Lung (tissue), 12 donors: ENCODE measurements around the gene PLEKHN1. TPM values are rescaled to one million over a fixed set of nuclear protein-coding genes. Genes with fewer than 3 reads are reported as not detected.

ENCODE experiments used
- ATAC-seq: fragments of 200-7000 bp; cut with Tn5 transposase; one replicate; pipeline ENCODE4 v1.9.1; 2020; ENCODE audit warnings: moderate number of reproducible peaks; ENCODE audit not compliant: insufficient read depth, low FRiP score
- DNase-seq, 3 donors: peaks; one replicate each; pipeline ENCODE4 v3.0.0-alpha.2; 2013 to 2017
- H3K27ac ChIP-seq, 2 donors: one replicate each; pipeline ENCODE4 v1.5.1; 2013; ENCODE audit warnings: mild to moderate bottlenecking in 2 of 2, moderate library complexity in 2 of 2, control low read depth in 1 of 2, inconsistent platforms in 1 of 2, low read depth in 1 of 2, low read length in 1 of 2
- H3K27me3 ChIP-seq, 3 donors: one replicate each; pipeline ENCODE4 v1.5.1; 2013; ENCODE audit warnings: low read length in 2 of 3; ENCODE audit not compliant: control insufficient read depth in 3 of 3, insufficient read depth in 3 of 3
- H3K36me3 ChIP-seq, 4 donors: one replicate each; pipeline ENCODE4 v1.5.1; 2013; ENCODE audit warnings: low read length in 4 of 4, mild to moderate bottlenecking in 1 of 4, moderate library complexity in 1 of 4; ENCODE audit not compliant: control insufficient read depth in 4 of 4, insufficient read depth in 4 of 4
- H3K4me1 ChIP-seq, 5 donors: one replicate each; pipeline ENCODE4 v1.5.1; 2013; ENCODE audit warnings: low read length in 5 of 5, mild to moderate bottlenecking in 2 of 5, moderate library complexity in 1 of 5; ENCODE audit not compliant: control insufficient read depth in 5 of 5, insufficient read depth in 5 of 5
- H3K4me3 ChIP-seq: one replicate; pipeline ENCODE4 v1.5.1; 2013; ENCODE audit warnings: mild to moderate bottlenecking, control low read depth, moderate library complexity
- H3K9ac ChIP-seq, 2 donors: one replicate each; pipeline ENCODE4 v1.5.1; 2013; ENCODE audit warnings: low read length in 2 of 2, control low read depth in 1 of 2; ENCODE audit not compliant: insufficient read depth in 1 of 2
- H3K9me3 ChIP-seq, 4 donors: one replicate each; pipeline ENCODE4 v1.5.1; 2013; ENCODE audit warnings: low read length in 3 of 4, mild to moderate bottlenecking in 1 of 4, moderate library complexity in 1 of 4; ENCODE audit not compliant: control insufficient read depth in 4 of 4, insufficient read depth in 3 of 4
- CTCF ChIP-seq: IDR thresholded peaks from 2 replicates; pipeline ENCODE4 v1.5.1; 2012; ENCODE audit warnings: mild to moderate bottlenecking; ENCODE audit errors: control extremely low read depth, extremely low read depth
- WGBS, 2 donors: extraction: QIAGEN DNeasy Blood & Tissue Kit; methylation state at CpG; one replicate each; pipeline ENCODE4 v1.1.7; 2013; 5-methylcytosine and 5-hydroxymethylcytosine counted together
- polyA plus RNA-seq, 2 donors: library from polyadenylated mRNA; stranded (reverse); fragments of 200-250 nt; gene quantifications; one replicate each; pipeline ENCODE4 v1.2.1, GENCODE V29; 2013
- total RNA-seq, 2 donors: library from RNA; depleted of rRNA in 1 of 2; stranded (reverse); fragments of >200 nt in 1 of 2; gene quantifications; one replicate each; pipeline ENCODE4 v1.2.1, GENCODE V29; 2014 to 2021
- donor health status: control.
- donor health status: control.
- donor health status: Bipolar disorder and iron deficiency.
- donor health status: healthy.
- donor health status: DM: yes; HTN: yes; CAD: no.

PLEKHN1 gene
- total and polyA plus RNA-seq, 4 donors: 2.0 to 5.1 (median 2.4) TPM

- peaks cover 12 to 50% (median 20%) of the 10 kb centered on the region in 4 donors for H3K36me3 ChIP-seq
- ATAC-seq: no peak
- no peak overlapping the region for H3K4me3 ChIP-seq
- 90 to 91% methylated on average over 11 of the region's 11 CpGs for WGBS, 2 donors
- DNase-seq: no peak
- H3K9ac ChIP-seq: no peak overlapping the region
- no peaks in the 10 kb centered on the region for H3K27me3 ChIP-seq
- H3K27ac ChIP-seq: no peak overlapping the region
- peaks cover 0 to 13% (median 4%) of the 10 kb centered on the region in 5 donors for H3K4me1 ChIP-seq
- TF ChIP-seq CTCF: no peak
- peaks cover 0 to 2% (median 0%) of the 10 kb centered on the region in 4 donors for H3K9me3 ChIP-seq
Measured at GRCh38 chr1:956636-957035, 9.6 kb upstream of the PLEKHN1 start.

- Histone ChIP-seq H3K36me3 (peaks cover 4 to 33% (median 8%) of the 10 kb centered on the region in 4 donors), H3K27me3 (no peaks in the 10 kb centered on the region), H3K9me3 (no peaks in the 10 kb centered on the region), H3K4me3 (peak within 1 kb of the TSS; percentile 89), H3K27ac (peak within 1 kb of the TSS in 1 of 2 donors; percentile 42), H3K4me1 (peaks cover 0 to 13% (median 4%) of the 10 kb centered on the region in 5 donors), H3K9ac (peak within 1 kb of the TSS; percentile 63 to 84)
- DNase-seq (peak; percentile 91 to 96 (median 94)), ATAC-seq (peak; percentile 95)
- WGBS, 2 donors: 7 to 9% methylated on average over 83 to 101 of the region's 101 CpGs
- TF ChIP-seq CTCF: no peak
Measured at GRCh38 chr1:958823-959730, 7.2 kb upstream of the PLEKHN1 start, which contains the start of gene NOC2L. Gene NOC2L, minus strand, starts transcription at chr1:959256. Its CDS starts 16 bp downstream, at chr1:959240.

- H3K27me3 ChIP-seq: no peaks in the 10 kb centered on the region
- peaks cover 0 to 27% (median 8%) of the 10 kb centered on the region in 4 donors for H3K36me3 ChIP-seq
- DNase-seq (no peak), ATAC-seq (no peak)
- H3K27ac ChIP-seq: no peak overlapping the region
- WGBS, 2 donors: 22 to 25% methylated on average over 49 to 57 of the region's 57 CpGs
- TF ChIP-seq CTCF: no peak
- H3K9me3 ChIP-seq: no peaks in the 10 kb centered on the region
- no peak overlapping the region for H3K9ac ChIP-seq
- H3K4me3 ChIP-seq: peak overlapping the region; percentile 1
- peaks cover 0 to 13% (median 4%) of the 10 kb centered on the region in 5 donors for H3K4me1 ChIP-seq
Measured at GRCh38 chr1:959731-960362, 6.4 kb upstream of the PLEKHN1 start.
